SK-N-SH treated with all-trans-retinoic acid at 6 μM for 48 hours (cell line): Measurements from ENCODE around the gene ADAM17.

ENCODE experiments used
- ATAC-seq: fragments of 200-7000 bp; cut with Tn5 transposase; 3 replicates; pipeline ENCODE4 v1.9.1; 2020; ENCODE audit warnings: mild to moderate bottlenecking, moderate library complexity
- ARNTL ChIP-seq: fragments of 450-650 bp; formaldehyde crosslinking; IDR thresholded peaks from 2 replicates; pipeline ENCODE4 v1.5.0; 2020; ENCODE audit warnings: low read depth, mild to moderate bottlenecking, moderate library complexity, borderline replicate concordance
- BACH2 ChIP-seq: fragments of 250-450 bp; sonication (Bioruptor Pico); IDR thresholded peaks from 2 replicates; pipeline ENCODE4 v1.9.0; 2021; ENCODE audit warnings: mild to moderate bottlenecking, borderline replicate concordance
- CSDC2 ChIP-seq: fragments of 250-450 bp; sonication (Bioruptor Pico); IDR thresholded peaks from 2 replicates; pipeline ENCODE4 v1.5.0; 2020; ENCODE audit warnings: mild to moderate bottlenecking, moderate library complexity
- ESRRG ChIP-seq: fragments of 250-450 bp; sonication (Bioruptor Pico); IDR thresholded peaks from 2 replicates; pipeline ENCODE4 v1.6.1; 2021; ENCODE audit warnings: mild to moderate bottlenecking
- GLIS3 ChIP-seq: fragments of 250-450 bp; sonication (Bioruptor Pico); IDR thresholded peaks from 2 replicates; pipeline ENCODE4 v1.5.0; 2020; ENCODE audit warnings: mild to moderate bottlenecking, moderate library complexity
- ISL1 ChIP-seq: fragments of 250-450 bp; sonication (Bioruptor Pico); IDR thresholded peaks from 2 replicates; pipeline ENCODE4 v2.1.2; 2022; ENCODE audit warnings: mild to moderate bottlenecking, moderate library complexity
- OSR1 ChIP-seq: fragments of 250-450 bp; sonication (Bioruptor Pico); IDR thresholded peaks from 2 replicates; pipeline ENCODE4 v1.8.0; 2022; ENCODE audit warnings: moderate library complexity, mild to moderate bottlenecking, inconsistent platforms
- PATZ1 ChIP-seq: fragments of 250-450 bp; sonication (Bioruptor Pico); IDR thresholded peaks from 2 replicates; pipeline ENCODE4 v1.8.0; 2020; ENCODE audit warnings: mild to moderate bottlenecking, moderate library complexity, borderline replicate concordance
- PPARA ChIP-seq: fragments of 250-450 bp; sonication (Bioruptor Pico); IDR thresholded peaks from 2 replicates; pipeline ENCODE4 v1.5.0; 2020; ENCODE audit warnings: mild to moderate bottlenecking, borderline replicate concordance
- RARB ChIP-seq: fragments of 250-450 bp; sonication (Bioruptor Pico); IDR thresholded peaks from 2 replicates; pipeline ENCODE4 v1.8.0; 2021; ENCODE audit warnings: mild to moderate bottlenecking, moderate library complexity
- SNAI2 ChIP-seq: fragments of 250-450 bp; sonication (Bioruptor Pico); IDR thresholded peaks from 2 replicates; pipeline ENCODE4 v1.5.0; 2020; ENCODE audit warnings: mild to moderate bottlenecking, moderate library complexity
- TCF4 ChIP-seq: fragments of 250-450 bp; sonication (Bioruptor Pico); IDR thresholded peaks from 2 replicates; pipeline ENCODE4 v1.8.0; 2021; ENCODE audit warnings: mild to moderate bottlenecking, moderate library complexity, borderline replicate concordance
- TOX ChIP-seq: fragments of 250-450 bp; sonication (Bioruptor Pico); IDR thresholded peaks from 2 replicates; pipeline ENCODE4 v1.8.0; 2021; ENCODE audit warnings: mild to moderate bottlenecking, moderate library complexity, borderline replicate concordance
- ZC3H10 ChIP-seq: fragments of 250-450 bp; sonication (Bioruptor Pico); IDR thresholded peaks from 2 replicates; pipeline ENCODE4 v1.5.1; 2021; ENCODE audit warnings: mild to moderate bottlenecking, moderate library complexity
- ZFP3 ChIP-seq: fragments of 250-450 bp; sonication (Bioruptor Pico); IDR thresholded peaks from 2 replicates; pipeline ENCODE4 v1.5.0; 2020; ENCODE audit warnings: mild to moderate bottlenecking, moderate library complexity
- ZFP30 ChIP-seq: fragments of 450-650 bp; formaldehyde crosslinking; IDR thresholded peaks from 2 replicates; pipeline ENCODE4 v1.5.0; 2022; ENCODE audit warnings: mild to moderate bottlenecking, moderate library complexity
- ZNF565 ChIP-seq: fragments of 450-650 bp; formaldehyde crosslinking; conservative IDR thresholded peaks from 2 replicates; pipeline ENCODE4 v1.5.0; 2020; ENCODE audit warnings: low read depth, mild to moderate bottlenecking, moderate library complexity
- ZNF70 ChIP-seq: fragments of 450-650 bp; formaldehyde crosslinking; IDR thresholded peaks from 2 replicates; pipeline ENCODE4 v1.5.0; 2020; ENCODE audit warnings: mild to moderate bottlenecking, moderate library complexity
- ZNF8 ChIP-seq: fragments of 450-650 bp; formaldehyde crosslinking; IDR thresholded peaks from 2 replicates; pipeline ENCODE4 v1.5.0; 2020; ENCODE audit warnings: mild to moderate bottlenecking, moderate library complexity
- TF ChIP-seq, protein P1 (sequence below): fragments of 250-450 bp; sonication (Bioruptor Pico); IDR thresholded peaks from 2 replicates; pipeline ENCODE4 v1.5.0; 2020; ENCODE audit warnings: mild to moderate bottlenecking, moderate library complexity
- TF ChIP-seq, protein P2 (sequence below): fragments of 250-450 bp; sonication (Bioruptor Pico); IDR thresholded peaks from 2 replicates; pipeline ENCODE4 v1.8.0; 2021; ENCODE audit warnings: low read depth, mild to moderate bottlenecking, moderate library complexity, borderline replicate concordance
- TF ChIP-seq, protein P3 (sequence below): fragments of 250-450 bp; sonication (Bioruptor Pico); IDR thresholded peaks from 2 replicates; pipeline ENCODE4 v1.5.1; 2020; ENCODE audit warnings: low read depth, mild to moderate bottlenecking, moderate library complexity
- TF ChIP-seq, protein P4 (sequence below): fragments of 250-450 bp; sonication (Bioruptor Pico); IDR thresholded peaks from 2 replicates; pipeline ENCODE4 v1.5.1; 2021; ENCODE audit warnings: mild to moderate bottlenecking, moderate library complexity

The ADAM17 gene

DNA sequence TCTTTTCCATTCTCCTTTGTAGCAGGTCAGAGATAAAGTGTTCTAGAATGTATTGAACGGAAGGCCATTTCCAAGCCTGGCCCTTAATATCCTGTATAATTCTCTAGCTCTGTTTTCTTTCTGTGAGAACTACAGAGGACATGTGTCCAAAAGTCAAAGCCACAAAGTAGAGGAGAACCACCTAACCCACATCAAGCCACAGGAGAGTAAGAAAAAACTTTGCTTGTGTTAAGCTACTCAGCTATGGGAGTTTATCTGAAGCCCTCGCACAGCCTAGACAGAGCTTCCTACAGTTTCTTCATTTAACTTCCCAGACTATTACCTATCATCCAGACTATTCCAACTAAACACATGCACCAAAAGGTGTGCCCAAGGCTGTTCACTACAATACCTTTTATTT lies 22.0 kb downstream of the ADAM17 start:
- no peak for TF ChIP-seq ARNTL (CRISPR knock-in tag)
- TF ChIP-seq RARB (CRISPR knock-in tag), result no peak
- TF ChIP-seq ZNF70 (CRISPR knock-in tag), result no peak
- no peak for TF ChIP-seq ISL1
- no peak for TF ChIP-seq CSDC2 (CRISPR knock-in tag)
- TF ChIP-seq ZC3H10 (CRISPR knock-in tag), result no peak
- TF ChIP-seq ZNF8 (CRISPR knock-in tag), result no peak
- no peak for TF ChIP-seq ZFP3
- no peak for TF ChIP-seq ZNF565 (CRISPR knock-in tag)
- no peak for TF ChIP-seq TCF4
- TF ChIP-seq PATZ1, result no peak
- no peak for TF ChIP-seq SNAI2 (CRISPR knock-in tag)
- TF ChIP-seq PPARA (CRISPR knock-in tag), result no peak
- TF ChIP-seq, protein P1, sequence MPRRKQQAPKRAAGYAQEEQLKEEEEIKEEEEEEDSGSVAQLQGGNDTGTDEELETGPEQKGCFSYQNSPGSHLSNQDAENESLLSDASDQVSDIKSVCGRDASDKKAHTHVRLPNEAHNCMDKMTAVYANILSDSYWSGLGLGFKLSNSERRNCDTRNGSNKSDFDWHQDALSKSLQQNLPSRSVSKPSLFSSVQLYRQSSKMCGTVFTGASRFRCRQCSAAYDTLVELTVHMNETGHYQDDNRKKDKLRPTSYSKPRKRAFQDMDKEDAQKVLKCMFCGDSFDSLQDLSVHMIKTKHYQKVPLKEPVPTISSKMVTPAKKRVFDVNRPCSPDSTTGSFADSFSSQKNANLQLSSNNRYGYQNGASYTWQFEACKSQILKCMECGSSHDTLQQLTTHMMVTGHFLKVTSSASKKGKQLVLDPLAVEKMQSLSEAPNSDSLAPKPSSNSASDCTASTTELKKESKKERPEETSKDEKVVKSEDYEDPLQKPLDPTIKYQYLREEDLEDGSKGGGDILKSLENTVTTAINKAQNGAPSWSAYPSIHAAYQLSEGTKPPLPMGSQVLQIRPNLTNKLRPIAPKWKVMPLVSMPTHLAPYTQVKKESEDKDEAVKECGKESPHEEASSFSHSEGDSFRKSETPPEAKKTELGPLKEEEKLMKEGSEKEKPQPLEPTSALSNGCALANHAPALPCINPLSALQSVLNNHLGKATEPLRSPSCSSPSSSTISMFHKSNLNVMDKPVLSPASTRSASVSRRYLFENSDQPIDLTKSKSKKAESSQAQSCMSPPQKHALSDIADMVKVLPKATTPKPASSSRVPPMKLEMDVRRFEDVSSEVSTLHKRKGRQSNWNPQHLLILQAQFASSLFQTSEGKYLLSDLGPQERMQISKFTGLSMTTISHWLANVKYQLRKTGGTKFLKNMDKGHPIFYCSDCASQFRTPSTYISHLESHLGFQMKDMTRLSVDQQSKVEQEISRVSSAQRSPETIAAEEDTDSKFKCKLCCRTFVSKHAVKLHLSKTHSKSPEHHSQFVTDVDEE, result no peak
- TF ChIP-seq, protein P2, sequence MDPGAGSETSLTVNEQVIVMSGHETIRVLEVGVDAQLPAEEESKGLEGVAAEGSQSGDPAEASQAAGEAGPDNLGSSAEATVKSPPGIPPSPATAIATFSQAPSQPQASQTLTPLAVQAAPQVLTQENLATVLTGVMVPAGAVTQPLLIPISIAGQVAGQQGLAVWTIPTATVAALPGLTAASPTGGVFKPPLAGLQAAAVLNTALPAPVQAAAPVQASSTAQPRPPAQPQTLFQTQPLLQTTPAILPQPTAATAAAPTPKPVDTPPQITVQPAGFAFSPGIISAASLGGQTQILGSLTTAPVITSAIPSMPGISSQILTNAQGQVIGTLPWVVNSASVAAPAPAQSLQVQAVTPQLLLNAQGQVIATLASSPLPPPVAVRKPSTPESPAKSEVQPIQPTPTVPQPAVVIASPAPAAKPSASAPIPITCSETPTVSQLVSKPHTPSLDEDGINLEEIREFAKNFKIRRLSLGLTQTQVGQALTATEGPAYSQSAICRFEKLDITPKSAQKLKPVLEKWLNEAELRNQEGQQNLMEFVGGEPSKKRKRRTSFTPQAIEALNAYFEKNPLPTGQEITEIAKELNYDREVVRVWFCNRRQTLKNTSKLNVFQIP, result no peak
- TF ChIP-seq TOX (CRISPR knock-in tag), result no peak
- TF ChIP-seq BACH2, result no peak
- TF ChIP-seq, all 23 proteins: peak for 0
- no peak for ATAC-seq

DNA sequence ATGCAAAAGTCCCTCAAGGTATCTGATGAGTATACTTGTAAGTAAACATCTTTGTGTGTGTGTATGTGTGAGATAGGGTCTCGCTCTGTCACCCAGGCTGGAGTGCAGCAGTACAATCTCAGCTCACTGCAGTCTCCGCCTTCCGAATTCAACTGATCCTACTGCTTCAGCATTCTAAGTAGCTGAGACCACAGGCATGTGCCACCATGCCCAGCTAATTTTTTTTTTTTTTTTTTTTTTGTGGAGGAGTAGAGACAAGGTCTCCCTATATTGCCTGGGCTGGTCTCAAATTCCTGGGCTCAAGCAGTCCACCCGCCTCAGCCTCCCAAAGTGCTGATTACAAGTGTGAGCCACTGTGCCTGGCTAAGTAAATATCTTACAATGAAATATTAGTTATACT lies 23.2 kb downstream of the ADAM17 start:
- no peak for ATAC-seq
- TF ChIP-seq ARNTL (CRISPR knock-in tag), result no peak
- TF ChIP-seq, protein P3, sequence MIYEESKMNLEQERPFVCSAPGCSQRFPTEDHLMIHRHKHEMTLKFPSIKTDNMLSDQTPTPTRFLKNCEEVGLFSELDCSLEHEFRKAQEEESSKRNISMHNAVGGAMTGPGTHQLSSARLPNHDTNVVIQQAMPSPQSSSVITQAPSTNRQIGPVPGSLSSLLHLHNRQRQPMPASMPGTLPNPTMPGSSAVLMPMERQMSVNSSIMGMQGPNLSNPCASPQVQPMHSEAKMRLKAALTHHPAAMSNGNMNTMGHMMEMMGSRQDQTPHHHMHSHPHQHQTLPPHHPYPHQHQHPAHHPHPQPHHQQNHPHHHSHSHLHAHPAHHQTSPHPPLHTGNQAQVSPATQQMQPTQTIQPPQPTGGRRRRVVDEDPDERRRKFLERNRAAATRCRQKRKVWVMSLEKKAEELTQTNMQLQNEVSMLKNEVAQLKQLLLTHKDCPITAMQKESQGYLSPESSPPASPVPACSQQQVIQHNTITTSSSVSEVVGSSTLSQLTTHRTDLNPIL (CRISPR knock-in tag), result no peak
- no peak for TF ChIP-seq OSR1 (CRISPR knock-in tag)
- no peak for TF ChIP-seq ZNF565 (CRISPR knock-in tag)

GRCh38 chr2:9527995-9528787 lies 27.4 kb downstream of the ADAM17 start:
- no peak for ATAC-seq
- TF ChIP-seq ISL1, result no peak
- no peak for TF ChIP-seq BACH2
- no peak for TF ChIP-seq TOX (CRISPR knock-in tag)
- no peak for TF ChIP-seq ZNF8 (CRISPR knock-in tag)
- TF ChIP-seq OSR1 (CRISPR knock-in tag), result no peak
- TF ChIP-seq ZFP30 (CRISPR knock-in tag), result no peak
- TF ChIP-seq GLIS3 (CRISPR knock-in tag), result no peak
- TF ChIP-seq, protein P3 (CRISPR knock-in tag), result no peak
- TF ChIP-seq, protein P4, sequence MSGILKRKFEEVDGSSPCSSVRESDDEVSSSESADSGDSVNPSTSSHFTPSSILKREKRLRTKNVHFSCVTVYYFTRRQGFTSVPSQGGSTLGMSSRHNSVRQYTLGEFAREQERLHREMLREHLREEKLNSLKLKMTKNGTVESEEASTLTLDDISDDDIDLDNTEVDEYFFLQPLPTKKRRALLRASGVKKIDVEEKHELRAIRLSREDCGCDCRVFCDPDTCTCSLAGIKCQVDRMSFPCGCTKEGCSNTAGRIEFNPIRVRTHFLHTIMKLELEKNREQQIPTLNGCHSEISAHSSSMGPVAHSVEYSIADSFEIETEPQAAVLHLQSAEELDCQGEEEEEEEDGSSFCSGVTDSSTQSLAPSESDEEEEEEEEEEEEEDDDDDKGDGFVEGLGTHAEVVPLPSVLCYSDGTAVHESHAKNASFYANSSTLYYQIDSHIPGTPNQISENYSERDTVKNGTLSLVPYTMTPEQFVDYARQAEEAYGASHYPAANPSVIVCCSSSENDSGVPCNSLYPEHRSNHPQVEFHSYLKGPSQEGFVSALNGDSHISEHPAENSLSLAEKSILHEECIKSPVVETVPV (CRISPR knock-in tag), result no peak
- no peak for TF ChIP-seq ZNF565 (CRISPR knock-in tag)
- TF ChIP-seq ESRRG, result no peak
- no peak for TF ChIP-seq PPARA (CRISPR knock-in tag)
